ENCODE results near the gene LAMB4.

DNA sequence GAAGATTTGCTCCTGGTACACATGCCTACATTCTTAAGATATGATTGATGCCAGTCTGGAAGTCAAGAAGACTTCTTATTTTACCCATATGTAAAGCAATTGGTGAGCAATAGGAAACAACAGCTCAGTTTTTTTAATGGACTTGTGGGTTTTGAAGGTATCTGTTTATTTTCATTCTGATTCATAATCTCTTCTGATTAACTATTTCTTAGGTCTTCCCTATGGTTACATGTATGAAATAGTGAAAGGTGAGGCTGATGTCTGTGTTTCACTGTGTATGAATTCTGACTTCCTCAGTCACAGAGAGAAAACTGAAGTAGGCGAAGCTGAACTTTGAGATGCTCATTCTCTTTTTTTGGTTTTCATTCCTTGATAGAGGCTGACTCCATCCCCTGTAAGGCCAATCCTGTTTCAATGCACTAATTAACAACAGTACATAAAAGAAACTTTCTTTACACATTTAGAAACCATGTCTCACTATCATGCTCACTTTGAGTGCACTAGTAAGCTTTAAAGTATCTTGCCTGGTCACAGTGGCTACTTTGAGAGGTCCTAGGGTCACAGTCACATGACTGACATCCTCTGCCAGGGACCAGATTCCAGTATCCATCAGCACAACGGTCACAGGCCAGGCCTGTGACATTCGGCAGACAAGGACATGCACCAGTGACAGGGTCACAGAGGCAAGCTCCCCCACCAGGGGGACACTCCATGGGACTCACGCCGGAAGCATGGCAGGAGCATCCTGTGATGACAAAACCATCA lies 67.7 kb downstream of the LAMB4 start:
- no peak for TF ChIP-seq CTCF (IDR thresholded peaks at IDR 0.05)
- TF ChIP-seq POLR2A (IDR thresholded peaks at IDR 0.05): no peak

All from body of pancreas (tissue), 4 donors.